Activated naive CD4-positive, alpha-beta T cell treated with anti-CD3 and anti-CD28 coated beads, Interleukin-2, amount 50 U/mL, for 72 hours (primary cell): Measurements from ENCODE around the gene ZNF680. TPM values are rescaled to one million over a fixed set of nuclear protein-coding genes. Genes with fewer than 3 reads are reported as not detected.

Source experiments
- ATAC-seq, 2 donors: fragments of 150-1000 bp; cut with Tn5 transposase; 2 replicates each; pipeline ENCODE4 v1.10.0; 2021; ENCODE audit warnings: mild to moderate bottlenecking in 2 of 2, moderate library complexity in 2 of 2
- DNase-seq, 2 donors: peaks; one replicate each; pipeline ENCODE4 v3.0.0; 2021 to 2022; ENCODE audit warnings: low spot score in 2 of 2
- H3K27ac Mint-ChIP-seq, 2 donors: one replicate each; pipeline ENCODE4 v1.8.0; 2022; ENCODE audit warnings: mild to moderate bottlenecking in 2 of 2, mixed read lengths in 2 of 2
- H3K36me3 Mint-ChIP-seq, 2 donors: one replicate each; pipeline ENCODE4 v1.8.0; 2022; ENCODE audit warnings: mixed read lengths in 2 of 2
- H3K9me3 Mint-ChIP-seq, 2 donors: one replicate each; pipeline ENCODE4 v1.8.0; 2022; ENCODE audit warnings: mixed read lengths in 2 of 2
- total RNA-seq, 2 donors: library from RNA; stranded (reverse); gene quantifications; one replicate each; pipeline ENCODE4 v1.2.3, GENCODE V29; 2022

Gene ZNF680
- total RNA-seq, 2 donors from 2014 or later: 14.6 to 22.2 TPM

DNA sequence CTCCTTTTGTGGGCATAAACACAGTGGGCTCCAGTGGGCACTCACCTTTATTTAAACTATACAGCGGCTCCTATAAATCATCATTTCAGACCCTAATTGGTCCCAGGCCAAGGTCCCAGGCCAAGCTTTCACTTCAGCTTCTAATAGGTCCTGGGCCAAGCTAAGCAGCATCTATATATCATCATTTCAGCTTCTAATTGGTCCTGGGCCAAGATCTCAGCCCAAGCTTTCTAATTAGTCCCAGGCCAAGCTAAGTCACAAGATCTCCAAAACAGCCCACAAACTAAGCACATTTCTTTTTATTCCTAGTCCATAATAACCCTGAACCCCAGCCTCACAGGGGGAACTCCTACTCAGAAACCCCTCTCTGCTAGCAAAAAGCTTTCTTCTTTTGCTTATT, 47.1 kb downstream of the ZNF680 start:
- Mint-ChIP-seq H3K27ac (no peak overlapping the region), H3K9me3 (peaks cover 33 to 35% of the 10 kb centered on the region in 2 donors), H3K36me3 (peaks cover 42 to 77% of the 10 kb centered on the region in 2 donors)
- DNase-seq (no peak), ATAC-seq (no peak)

DNA sequence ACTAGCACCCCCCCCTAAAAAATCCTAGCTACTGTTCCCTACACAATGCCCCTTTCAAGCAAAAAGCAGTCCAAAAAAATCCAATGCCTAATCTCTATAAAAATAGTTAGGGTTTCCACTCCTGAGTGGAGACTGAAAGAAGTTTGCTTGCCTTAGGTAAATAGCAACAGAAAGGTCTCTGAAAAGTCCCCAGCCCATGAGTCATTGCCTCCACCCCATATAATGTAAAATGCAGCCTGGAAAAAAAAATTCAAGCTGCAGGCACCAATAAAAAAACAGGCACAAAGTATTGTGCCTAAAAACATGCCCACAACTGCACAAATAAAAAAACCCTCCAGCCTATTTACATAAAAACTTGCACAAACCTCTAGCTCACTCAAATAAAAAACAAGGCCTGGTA, 47.5 kb downstream of the ZNF680 start:
- ATAC-seq: peak in 1 of 2 donors; percentile 20
- no peak overlapping the region for H3K27ac Mint-ChIP-seq
- peaks cover 33 to 35% of the 10 kb centered on the region in 2 donors for H3K9me3 Mint-ChIP-seq
- DNase-seq: no peak
- peaks cover 39 to 72% of the 10 kb centered on the region in 2 donors for H3K36me3 Mint-ChIP-seq

DNA sequence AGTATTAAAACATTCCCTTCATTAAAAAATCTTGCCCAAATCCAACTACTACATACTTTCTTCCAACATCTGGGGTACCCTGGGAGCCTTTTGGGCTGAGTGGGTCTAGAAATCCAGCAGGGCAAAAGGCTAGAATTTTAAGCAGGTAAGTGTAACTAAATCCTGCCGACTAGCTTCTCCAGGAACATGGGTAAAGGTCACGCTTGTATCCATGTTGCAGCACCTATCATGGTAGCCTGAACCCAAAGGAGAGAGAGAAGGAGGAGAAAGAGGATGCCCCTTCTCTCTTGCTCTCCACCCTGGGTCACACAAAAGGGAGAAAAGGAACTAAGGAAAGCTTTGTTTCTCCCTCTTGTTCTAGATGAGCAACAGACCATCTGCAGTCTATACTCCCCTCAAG, 53.3 kb downstream of the ZNF680 start:
- H3K9me3 Mint-ChIP-seq: peaks cover 14 to 24% of the 10 kb centered on the region in 2 donors
- no peak for DNase-seq
- no peak overlapping the region for H3K27ac Mint-ChIP-seq
- H3K36me3 Mint-ChIP-seq: peaks cover 22 to 44% of the 10 kb centered on the region in 2 donors
- no peak for ATAC-seq

DNA sequence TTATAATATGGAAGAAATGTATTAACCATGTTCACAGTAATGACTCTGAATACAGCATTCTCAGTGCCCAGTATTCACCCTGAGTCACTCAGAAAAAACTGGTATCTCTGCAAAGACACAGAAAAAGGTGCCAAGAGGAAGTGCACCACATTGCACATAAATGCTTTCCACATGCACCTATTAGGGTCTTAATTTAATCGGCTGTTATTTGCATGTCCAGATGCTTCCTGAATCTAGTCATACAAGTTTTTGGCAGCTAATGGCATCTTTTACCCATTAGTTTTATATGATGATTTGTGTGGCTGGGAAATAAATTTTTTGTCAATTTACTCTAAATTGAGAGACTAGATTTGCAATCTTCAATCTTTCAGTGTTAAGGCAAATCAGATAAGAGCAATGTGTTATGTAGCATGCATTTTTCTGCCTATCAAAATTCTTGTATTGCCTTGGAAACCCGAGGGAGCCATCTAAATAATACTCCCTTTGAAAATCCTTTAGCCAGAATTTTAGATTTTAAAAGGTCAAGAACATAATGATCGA, 58.2 kb downstream of the ZNF680 start:
- DNase-seq: no peak
- no peak for ATAC-seq
- peaks cover 33 to 40% of the 10 kb centered on the region in 2 donors for H3K36me3 Mint-ChIP-seq
- H3K27ac Mint-ChIP-seq: no peak overlapping the region
- peaks cover 29 to 40% of the 10 kb centered on the region in 2 donors for H3K9me3 Mint-ChIP-seq

DNA sequence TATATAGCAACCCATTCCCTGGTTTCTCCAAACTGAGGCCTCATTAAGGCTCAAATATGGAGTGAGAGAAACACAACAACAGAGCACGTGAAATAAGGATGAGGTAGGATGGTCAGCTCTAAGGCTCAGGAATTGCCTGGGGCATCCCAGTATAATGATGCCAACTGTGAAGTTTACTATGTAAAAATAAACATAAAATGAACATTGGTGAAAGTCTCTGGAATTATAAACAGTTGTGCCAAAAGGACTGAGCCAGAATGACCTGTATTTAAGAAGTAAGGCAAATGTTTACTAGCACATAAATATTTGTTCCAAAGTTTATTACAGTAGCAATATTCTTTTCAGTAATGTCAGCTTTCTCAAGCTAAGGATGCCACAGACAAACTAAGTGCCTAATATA, 64.6 kb downstream of the ZNF680 start:
- Mint-ChIP-seq H3K36me3 (peaks cover 12 to 29% of the 10 kb centered on the region in 2 donors), H3K27ac (no peak overlapping the region), H3K9me3 (peaks cover 16 to 23% of the 10 kb centered on the region in 2 donors)
- no peak for DNase-seq
- ATAC-seq: no peak

DNA sequence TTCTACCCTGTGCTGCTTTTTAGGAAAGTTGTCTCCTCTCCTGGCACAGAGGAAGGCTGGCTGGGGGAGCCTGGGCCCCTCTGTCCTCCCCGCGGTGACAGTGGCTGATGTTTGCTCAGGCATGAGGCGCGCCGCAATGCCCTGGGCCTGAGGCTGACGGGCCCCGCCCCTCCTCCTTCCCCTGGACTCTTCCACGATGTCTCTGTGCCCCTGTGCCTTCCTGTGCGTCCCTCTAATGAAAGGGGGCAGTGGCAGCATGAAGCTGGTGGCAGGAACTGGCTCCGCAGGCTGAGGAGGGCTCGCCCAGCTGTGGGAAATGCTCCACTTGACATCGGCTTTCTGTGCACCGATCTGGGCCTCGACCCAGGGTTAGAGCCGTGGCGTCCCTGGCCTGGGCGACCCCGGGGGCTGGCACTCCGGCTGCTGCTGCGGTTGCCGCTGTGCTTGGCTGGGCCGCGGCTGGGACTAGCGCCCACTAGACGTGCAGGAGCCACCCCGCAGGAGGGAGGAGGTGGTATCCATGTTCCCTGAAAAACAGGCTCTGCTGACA, 67.9 kb downstream of the ZNF680 start:
- peaks cover 20 to 23% of the 10 kb centered on the region in 2 donors for H3K36me3 Mint-ChIP-seq
- DNase-seq (no peak), ATAC-seq (no peak)
- no peak overlapping the region for H3K27ac Mint-ChIP-seq
- peaks cover 14 to 23% of the 10 kb centered on the region in 2 donors for H3K9me3 Mint-ChIP-seq

DNA sequence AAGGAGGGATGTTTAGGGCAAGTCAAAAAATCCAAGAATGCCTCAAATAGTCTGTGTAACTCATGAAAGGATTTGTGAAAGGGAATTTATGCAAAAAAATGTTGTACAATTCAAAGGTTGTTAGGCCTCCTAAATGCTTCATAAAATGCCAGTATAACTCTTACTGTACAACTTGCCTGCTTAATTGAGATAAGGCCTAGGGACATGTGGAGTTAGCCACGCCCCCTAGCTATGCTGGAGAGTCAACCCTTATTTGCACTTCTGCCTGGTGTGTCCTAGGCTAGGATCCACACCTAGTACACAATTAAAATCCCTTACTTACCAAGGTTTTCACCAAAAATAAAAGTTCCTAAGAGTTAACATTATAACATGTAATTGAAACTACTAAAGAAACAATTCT, 77.2 kb downstream of the ZNF680 start:
- H3K36me3 Mint-ChIP-seq: peaks cover 11 to 40% of the 10 kb centered on the region in 2 donors
- peaks cover 26 to 33% of the 10 kb centered on the region in 2 donors for H3K9me3 Mint-ChIP-seq

More for the DNA sequence above, 77.2 kb downstream of the ZNF680 start:
- DNase-seq (no peak), ATAC-seq (no peak)
- H3K27ac Mint-ChIP-seq: no peak overlapping the region

Other genes with a start within 250 kb of the ZNF680 start
- gene ZNF736, start 249.1 kb downstream of the ZNF680 start, total RNA-seq: 10 to 100 TPM; 26.7 to 27.8 TPM
- 10 to 100 TPM; 10.0 to 22.7 TPM for gene ZNF107, start 103.1 kb upstream of the ZNF680 start, total RNA-seq
- 10 to 100 TPM; 11.1 to 11.3 TPM for gene ZNF138, start 231.4 kb upstream of the ZNF680 start, total RNA-seq